Caco-2 (cell line): Measurements from ENCODE around the gene SMIM35. TPM values are rescaled to one million over a fixed set of nuclear protein-coding genes. Genes with fewer than 3 reads are reported as not detected.

Source experiments
- BruUV-seq: library from RNA; stranded (reverse); fragments of 400-500 nt; replicated peaks from 2 replicates; lab custom pipeline; 2021; lab: Mats Ljungman, UMichigan
- CTCF ChIA-PET: fragments of 300-600 bp; sonication (Branson Sonifier 250); formaldehyde crosslinking; loops from one replicate; lab custom pipeline; 2022; ENCODE audit warnings: antibody characterized with exemption; lab: Charles Lee
- POLR2A ChIA-PET: fragments of 300-600 bp; sonication (Branson Sonifier 250); formaldehyde crosslinking; loops from one replicate; lab custom pipeline; 2022; ENCODE audit warnings: antibody characterized with exemption; lab: Charles Lee
- DNase-seq, 2 experiments: peaks; one replicate each; pipeline versions ENCODE4 v3.0.0 to v3.0.0-alpha.2; 2020 to 2022
- H3K27me3 ChIP-seq: replicated peaks from 2 replicates; pipeline ENCODE4 v1.6.0; 2011; ENCODE audit warnings: low read length; ENCODE audit not compliant: control insufficient read depth, insufficient read depth
- H3K36me3 ChIP-seq: 2 replicates; pipeline ENCODE4 v1.5.1; 2011; ENCODE audit warnings: low read length; ENCODE audit not compliant: control insufficient read depth, insufficient read depth
- H3K4me1 ChIP-seq: fragments of 250-450 bp; sonication (Bioruptor Pico); 2 replicates; pipeline ENCODE4 v1.5.1; 2020; ENCODE audit warnings: mild to moderate bottlenecking
- H3K4me3 ChIP-seq: 2 replicates; pipeline ENCODE4 v1.5.1; 2011; ENCODE audit warnings: low read depth, mild to moderate bottlenecking, control low read depth, low read length
- H3K9me3 ChIP-seq: fragments of 250-450 bp; sonication (Bioruptor Pico); 2 replicates; pipeline ENCODE4 v1.5.1; 2020; ENCODE audit warnings: mild to moderate bottlenecking, moderate library complexity
- H3K27ac Mint-ChIP-seq: one replicate; pipeline ENCODE4 v1.8.0; 2022; ENCODE audit warnings: mixed read lengths; ENCODE audit not compliant: unreplicated experiment
- H3K27me3 Mint-ChIP-seq: one replicate; pipeline ENCODE4 v1.8.0; 2022; ENCODE audit warnings: mixed read lengths; ENCODE audit not compliant: insufficient read depth, unreplicated experiment
- H3K36me3 Mint-ChIP-seq: one replicate; pipeline ENCODE4 v1.8.0; 2022; ENCODE audit warnings: mild to moderate bottlenecking, mixed read lengths; ENCODE audit not compliant: insufficient read depth, unreplicated experiment
- H3K4me1 Mint-ChIP-seq: one replicate; pipeline ENCODE4 v1.8.0; 2022; ENCODE audit warnings: low read depth, mixed read lengths; ENCODE audit not compliant: unreplicated experiment
- H3K4me3 Mint-ChIP-seq: one replicate; pipeline ENCODE4 v1.8.0; 2022; ENCODE audit warnings: mild to moderate bottlenecking, moderate library complexity, mixed read lengths; ENCODE audit not compliant: unreplicated experiment
- H3K9me3 Mint-ChIP-seq: one replicate; pipeline ENCODE4 v1.8.0; 2022; ENCODE audit warnings: mixed read lengths; ENCODE audit not compliant: unreplicated experiment
- intact Hi-C: fragments of 100-400 bp; cut with micrococcal nuclease; formaldehyde crosslinking; loops from one replicate; pipeline ENCODE4 v1.10.0; 2022; ENCODE audit not compliant: unreplicated experiment
- total RNA-seq: library from RNA; stranded (reverse); gene quantifications from 2 replicates; pipeline ENCODE4 v1.2.3, GENCODE V29; 2022
- TF ChIP-seq, protein P1 (sequence below), 2 experiments: fragments of 200-600 bp in 1 of 2; IDR thresholded peaks; 1 replicate in 1 of 2; 2 replicates in 1 of 2; pipeline versions ENCODE4 v1.5.1 to v1.8.0; 2011 to 2022; ENCODE audit warnings: antibody characterized with exemption in 1 of 2, control low read depth in 1 of 2, inconsistent platforms in 1 of 2, low read depth in 1 of 2, low read length in 1 of 2, mild to moderate bottlenecking in 1 of 2, moderate library complexity in 1 of 2; ENCODE audit not compliant: insufficient read depth in 1 of 2, severe bottlenecking in 1 of 2, unreplicated experiment in 1 of 2

SMIM35 gene
- total RNA-seq, 1 experiment from 2014 or later: not detected

GRCh38 chr11:117980720-117981119, 106.0 kb downstream of the SMIM35 start:
- ChIA-PET CTCF (no interaction called here), POLR2A (no interaction called here)
- Mint-ChIP-seq H3K27me3 (peaks cover 9% of the 10 kb centered on the region), H3K36me3 (no peaks in the 10 kb centered on the region), H3K27ac (no peak overlapping the region), H3K9me3 (no peaks in the 10 kb centered on the region), H3K4me1 (peaks cover 14% of the 10 kb centered on the region), H3K4me3 (no peak overlapping the region)
- Histone ChIP-seq H3K27me3 (no peaks in the 10 kb centered on the region), H3K36me3 (no peaks in the 10 kb centered on the region), H3K9me3 (no peaks in the 10 kb centered on the region), H3K4me3 (no peak overlapping the region), H3K4me1 (0 out of 2 replicates have a peak, but pooled peaks cover 4% of the 10 kb centered on the region)
- no TSS peak for BruUV-seq
- intact Hi-C loops: no loop called here
- DNase-seq: peak in 1 of 2 experiments; percentile 17
- TF ChIP-seq, protein P1, sequence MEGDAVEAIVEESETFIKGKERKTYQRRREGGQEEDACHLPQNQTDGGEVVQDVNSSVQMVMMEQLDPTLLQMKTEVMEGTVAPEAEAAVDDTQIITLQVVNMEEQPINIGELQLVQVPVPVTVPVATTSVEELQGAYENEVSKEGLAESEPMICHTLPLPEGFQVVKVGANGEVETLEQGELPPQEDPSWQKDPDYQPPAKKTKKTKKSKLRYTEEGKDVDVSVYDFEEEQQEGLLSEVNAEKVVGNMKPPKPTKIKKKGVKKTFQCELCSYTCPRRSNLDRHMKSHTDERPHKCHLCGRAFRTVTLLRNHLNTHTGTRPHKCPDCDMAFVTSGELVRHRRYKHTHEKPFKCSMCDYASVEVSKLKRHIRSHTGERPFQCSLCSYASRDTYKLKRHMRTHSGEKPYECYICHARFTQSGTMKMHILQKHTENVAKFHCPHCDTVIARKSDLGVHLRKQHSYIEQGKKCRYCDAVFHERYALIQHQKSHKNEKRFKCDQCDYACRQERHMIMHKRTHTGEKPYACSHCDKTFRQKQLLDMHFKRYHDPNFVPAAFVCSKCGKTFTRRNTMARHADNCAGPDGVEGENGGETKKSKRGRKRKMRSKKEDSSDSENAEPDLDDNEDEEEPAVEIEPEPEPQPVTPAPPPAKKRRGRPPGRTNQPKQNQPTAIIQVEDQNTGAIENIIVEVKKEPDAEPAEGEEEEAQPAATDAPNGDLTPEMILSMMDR (IDR thresholded peaks at IDR 0.05; ENCODE audit: insufficient read depth in 1 of 2, low read depth in 1 of 2, low read length in 1 of 2, severe bottlenecking in 1 of 2, unreplicated experiment in 1 of 2): no peak

DNA sequence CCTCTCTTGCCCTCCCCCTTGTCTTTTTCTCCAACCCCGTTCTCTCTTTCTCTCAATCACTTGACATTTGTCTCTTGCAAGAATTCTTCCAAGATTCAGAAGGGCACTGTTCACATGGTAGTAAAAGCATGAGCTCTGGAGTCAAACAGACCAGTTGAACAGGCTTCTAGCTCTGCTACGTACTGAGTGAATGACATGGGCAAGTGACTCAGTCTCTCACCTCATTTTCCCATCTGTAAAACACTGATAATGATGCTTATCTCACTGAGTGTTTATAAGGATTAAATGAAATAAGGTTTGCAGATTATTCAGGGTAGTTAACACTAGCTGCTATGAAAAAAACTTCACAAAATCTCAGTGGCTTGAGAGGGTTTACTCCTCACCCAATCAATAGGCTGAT, 106.5 kb downstream of the SMIM35 start:
- H3K9me3 Mint-ChIP-seq: no peaks in the 10 kb centered on the region
- ChIA-PET POLR2A (no interaction called here), CTCF (no interaction called here)
- Histone ChIP-seq H3K36me3 (no peaks in the 10 kb centered on the region), H3K4me1 (0 out of 2 replicates have a peak, but pooled peaks cover 3% of the 10 kb centered on the region), H3K4me3 (no peak overlapping the region), H3K27me3 (no peaks in the 10 kb centered on the region), H3K9me3 (no peaks in the 10 kb centered on the region)
- no peaks in the 10 kb centered on the region for H3K36me3 Mint-ChIP-seq
- DNase-seq: no peak
- TF ChIP-seq, protein P1 (IDR thresholded peaks at IDR 0.05; ENCODE audit: insufficient read depth in 1 of 2, low read depth in 1 of 2, low read length in 1 of 2, severe bottlenecking in 1 of 2, unreplicated experiment in 1 of 2): no peak
- no peak overlapping the region for H3K4me3 Mint-ChIP-seq
- no peak overlapping the region for H3K27ac Mint-ChIP-seq
- peaks cover 13% of the 10 kb centered on the region for H3K4me1 Mint-ChIP-seq
- intact Hi-C loops: no loop called here
- no TSS peak for BruUV-seq
- peaks cover 9% of the 10 kb centered on the region for H3K27me3 Mint-ChIP-seq

DNA sequence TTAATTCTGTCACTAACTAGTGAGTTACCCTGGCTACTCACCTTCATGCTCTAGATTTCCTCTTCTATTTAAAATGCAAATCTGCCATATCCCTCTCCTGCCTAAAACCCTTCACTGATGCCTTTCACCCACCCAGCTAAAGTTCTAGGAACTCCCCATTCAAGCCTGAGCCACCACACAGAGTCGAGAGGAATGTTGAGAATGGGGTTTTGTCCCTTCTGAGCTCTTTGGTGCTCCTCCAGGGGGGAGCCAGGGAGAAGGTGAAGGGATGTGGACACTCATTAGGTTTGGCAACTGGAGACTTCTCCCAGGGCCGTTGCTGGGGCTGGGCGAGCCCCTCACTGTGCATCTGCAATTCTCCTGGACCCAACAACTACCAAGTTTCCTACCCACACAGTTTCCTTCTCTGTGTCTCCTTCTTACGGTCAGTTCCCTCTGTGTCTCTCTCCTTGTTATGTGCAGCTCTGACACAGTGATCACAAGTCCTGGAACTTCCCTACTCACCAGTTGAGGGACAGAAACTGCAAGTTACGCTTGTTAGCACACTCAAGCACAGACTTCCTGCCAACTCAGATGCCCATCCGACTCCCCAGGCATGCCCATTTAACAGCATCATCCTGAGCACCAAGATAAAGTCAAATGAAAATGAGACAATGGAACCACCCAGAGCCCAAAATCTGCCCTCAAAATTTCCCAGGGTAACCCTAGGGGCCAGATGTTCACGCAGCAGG, 107.1 kb downstream of the SMIM35 start:
- Mint-ChIP-seq H3K27me3 (peaks cover 6% of the 10 kb centered on the region), H3K36me3 (no peaks in the 10 kb centered on the region), H3K9me3 (no peaks in the 10 kb centered on the region), H3K4me1 (peaks cover 7% of the 10 kb centered on the region), H3K4me3 (no peak overlapping the region), H3K27ac (no peak overlapping the region)
- Histone ChIP-seq H3K9me3 (no peaks in the 10 kb centered on the region), H3K36me3 (no peaks in the 10 kb centered on the region), H3K4me3 (no peak overlapping the region), H3K4me1 (no peaks in the 10 kb centered on the region), H3K27me3 (no peaks in the 10 kb centered on the region)
- ChIA-PET CTCF (no interaction called here), POLR2A (interaction anchor here (0.5 kb wide), 1 partner anchor 539 kb away, joined by 5 read pairs; no protein-coding TSS in a partner anchor)
- intact Hi-C loops: no loop called here
- TF ChIP-seq, protein P1 (IDR thresholded peaks at IDR 0.05; ENCODE audit: insufficient read depth in 1 of 2, low read depth in 1 of 2, low read length in 1 of 2, severe bottlenecking in 1 of 2, unreplicated experiment in 1 of 2): no peak
- peak in 1 of 2 experiments; percentile 17 for DNase-seq
- no TSS peak for BruUV-seq
